M059J (cell line): ENCODE results near the gene CDH13. TPM values are rescaled to one million over a fixed set of nuclear protein-coding genes. Genes with fewer than 3 reads are reported as not detected.
A peak's percentile ranks its signal among the peaks of the same experiment; 100 is the strongest.

Source experiments
- DNase-seq: peaks from one replicate; pipeline ENCODE4 v3.0.0-alpha.2; 2012; ENCODE audit warnings: low read depth
- total RNA-seq: library from RNA; depleted of rRNA; stranded (reverse); fragments of >200 nt; shearing (Covaris generic); gene quantifications from 2 replicates; pipeline ENCODE4 v1.2.3, GENCODE V29; 2014

The CDH13 gene
- total RNA-seq, 1 experiment from 2014 or later = 61.5 TPM

DNA sequence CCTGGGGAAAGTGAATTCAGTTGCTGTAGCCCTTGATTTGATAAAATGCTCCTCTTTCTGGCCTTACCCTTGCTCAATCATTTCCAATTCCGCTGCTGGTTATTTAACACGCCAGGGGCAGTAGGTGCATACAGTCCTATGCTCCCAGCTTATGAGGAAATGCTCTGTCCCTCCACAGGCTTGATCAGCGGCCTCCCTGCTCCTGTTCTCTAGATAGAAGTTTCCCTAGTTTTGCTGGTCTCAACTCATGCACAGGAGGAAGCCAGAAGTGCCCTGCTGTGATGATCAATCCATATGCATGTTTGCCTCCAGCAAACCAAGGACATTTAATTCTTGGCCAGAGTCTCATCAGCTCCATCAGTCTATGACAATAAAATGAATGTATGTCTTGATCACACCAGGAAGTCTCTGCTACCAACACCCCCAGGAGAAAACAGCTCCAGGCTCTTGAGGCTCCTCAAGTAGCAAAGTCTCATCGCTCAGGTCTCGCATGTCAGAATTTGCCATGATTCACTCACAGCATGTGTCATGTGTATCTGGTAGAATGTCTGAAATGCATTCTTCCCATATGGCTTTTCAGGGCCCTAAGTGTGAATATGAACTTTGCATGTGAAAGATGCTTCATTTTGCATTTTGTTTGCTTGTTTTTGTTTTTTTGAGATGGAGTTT, 208.9 kb downstream of the CDH13 start:
- peak; percentile 18 for DNase-seq

DNA sequence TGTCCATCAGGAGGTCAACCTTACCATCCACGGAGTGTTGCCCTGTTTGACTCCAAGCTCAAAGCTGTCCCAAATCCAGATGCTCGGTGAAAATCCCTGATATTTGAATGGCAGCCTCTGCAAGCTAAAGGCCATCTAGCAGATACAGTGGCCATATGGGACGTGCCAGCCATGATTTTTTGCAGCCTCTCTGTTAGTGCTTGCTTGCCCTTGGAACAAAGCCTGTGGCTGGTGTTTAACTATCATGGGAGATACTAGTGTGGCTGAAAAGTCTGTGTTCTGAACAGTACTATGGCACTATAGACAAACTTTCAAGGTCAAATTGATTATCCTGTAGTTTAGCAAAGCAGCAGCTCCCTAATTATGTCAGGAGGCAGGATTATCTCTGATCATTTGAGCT, 214.3 kb downstream of the CDH13 start:
- DNase-seq = no peak

DNA sequence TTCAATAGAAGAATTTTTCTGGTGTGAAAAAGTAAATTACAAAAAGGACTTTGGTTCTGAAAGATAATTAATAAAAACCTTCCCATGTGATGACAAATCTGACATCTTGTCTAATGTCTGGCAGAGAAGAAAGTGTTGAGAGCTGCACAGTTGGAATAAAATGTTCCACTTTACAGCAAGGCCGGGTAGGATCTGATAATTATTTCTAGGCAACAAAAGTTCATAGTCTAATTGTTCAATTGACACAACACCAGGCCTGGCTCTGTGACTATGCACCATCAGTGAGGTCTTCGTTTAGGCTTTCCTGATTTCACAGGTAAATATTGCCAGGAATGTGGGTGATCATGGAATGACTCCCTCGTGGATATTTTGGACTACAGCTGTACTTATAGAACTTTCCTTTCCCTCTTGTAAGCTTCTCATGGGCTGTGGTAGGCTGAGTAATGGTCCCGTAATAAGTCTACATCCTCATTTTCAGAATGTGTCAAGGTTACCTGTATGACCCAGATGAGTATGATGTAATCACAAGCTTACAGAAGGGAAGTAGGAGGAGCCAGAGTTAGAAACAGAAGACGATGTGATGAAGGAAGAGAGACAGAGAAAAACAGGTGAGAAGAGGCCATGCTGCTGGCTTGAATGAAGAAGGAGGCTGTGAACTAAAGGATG, 217.0 kb downstream of the CDH13 start:
- no peak for DNase-seq

DNA sequence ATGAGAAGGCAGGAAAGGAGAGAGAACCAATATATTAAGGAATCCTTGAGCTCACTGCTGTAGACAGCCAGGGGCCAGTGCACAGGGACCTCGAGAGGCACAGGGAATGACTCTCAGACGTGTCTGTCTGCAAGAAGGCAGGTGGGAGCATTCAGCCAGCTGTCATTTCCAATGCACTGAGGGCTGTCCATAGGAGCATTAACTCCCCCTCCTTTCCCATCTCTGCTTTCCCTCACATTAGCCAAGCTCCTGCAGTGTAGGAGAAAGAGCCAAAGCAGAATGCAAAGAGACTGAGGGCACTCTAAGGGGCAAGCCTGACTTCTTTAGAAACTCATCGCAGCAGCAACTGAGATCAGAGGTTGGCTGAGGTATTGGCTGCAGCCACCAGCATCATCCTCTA, 218.3 kb downstream of the CDH13 start:
- DNase-seq = no peak

GRCh38 chr16:82846806-82847205, 220.0 kb downstream of the CDH13 start:
- DNase-seq = no peak

DNA sequence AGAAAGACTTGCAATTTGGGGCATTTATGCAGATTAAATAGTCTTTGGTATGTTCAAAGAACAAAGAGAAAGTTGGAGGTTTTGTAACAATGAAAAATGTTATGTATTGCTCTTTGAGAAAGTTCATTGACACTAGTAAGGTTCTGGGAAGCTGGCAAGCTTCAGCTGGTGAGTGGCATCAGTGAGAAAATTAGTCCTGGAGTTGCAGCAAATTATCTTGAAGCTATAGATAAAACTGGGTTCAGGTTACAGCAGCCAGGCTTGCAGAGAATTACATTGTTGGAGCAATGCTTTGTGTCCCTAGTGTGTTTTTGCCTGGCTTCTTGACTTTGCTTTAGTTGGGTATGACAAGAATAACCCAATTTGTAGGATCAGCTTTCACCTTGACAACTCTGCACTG, 221.2 kb downstream of the CDH13 start:
- DNase-seq = no peak

DNA sequence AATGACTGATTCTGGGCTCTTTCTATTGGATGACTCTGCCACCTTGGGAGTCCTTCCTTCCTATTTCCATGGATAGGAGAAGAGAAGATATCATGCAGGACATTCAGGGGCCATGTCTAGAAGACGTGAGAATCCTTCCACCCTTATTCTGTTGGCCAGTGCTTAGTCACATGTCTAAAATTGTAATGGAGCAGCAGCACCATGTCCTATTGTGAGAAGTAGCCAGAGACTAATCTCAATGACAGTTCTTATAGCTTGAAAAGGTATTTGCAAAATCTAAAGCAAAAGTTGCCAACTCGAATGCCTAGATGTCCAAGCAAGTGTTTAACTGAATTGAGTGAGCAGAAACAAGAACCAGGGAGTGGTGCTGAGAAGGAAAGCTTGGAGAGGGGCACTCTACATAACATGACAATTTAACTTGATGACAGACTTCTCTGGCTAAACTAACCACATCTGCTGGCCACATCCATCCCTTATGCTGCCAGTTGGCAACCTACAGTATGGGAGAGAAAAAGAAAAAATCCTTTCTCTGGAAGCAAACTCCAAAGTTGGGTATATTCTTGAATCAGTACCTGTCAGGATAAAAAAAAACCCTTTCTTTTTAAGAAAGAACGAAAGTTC, 225.7 kb downstream of the CDH13 start:
- no peak for DNase-seq

- DNase-seq = peak; percentile 52
Observed at GRCh38 chr16:82855471-82855870, 228.7 kb downstream of the CDH13 start.

DNA sequence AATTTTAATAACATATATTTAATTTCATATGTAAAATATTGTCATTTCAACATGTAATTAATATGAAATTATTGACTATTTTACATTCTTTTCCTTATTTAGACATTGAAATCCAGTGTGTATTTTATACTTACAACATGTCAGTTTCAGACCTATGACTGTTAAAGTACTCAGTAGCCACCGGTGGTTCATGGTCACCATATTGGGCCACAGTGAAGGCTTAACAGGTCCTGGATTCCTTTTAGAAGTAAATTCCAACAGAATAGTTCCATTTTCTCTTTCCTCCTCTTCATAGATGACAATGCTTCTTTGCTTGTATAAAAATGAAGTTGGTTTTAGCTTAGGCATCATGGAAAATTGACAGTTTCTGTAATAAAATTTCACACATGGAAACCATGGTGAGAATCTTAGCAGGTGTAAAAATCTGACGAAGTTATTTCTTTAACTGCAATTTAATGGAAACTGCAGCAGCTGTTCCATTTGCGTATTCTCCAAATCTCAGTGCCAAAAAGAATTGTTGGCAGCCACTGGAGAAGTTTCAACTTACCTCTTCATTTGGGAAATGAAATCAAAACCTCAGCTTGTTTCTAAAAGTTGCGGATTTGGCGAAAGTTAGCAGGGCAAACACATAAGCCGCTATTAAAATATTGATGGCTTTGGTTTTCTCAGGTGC, 231.1 kb downstream of the CDH13 start:
- DNase-seq = no peak

- no peak for DNase-seq
Observed at GRCh38 chr16:82859662-82860061, 232.9 kb downstream of the CDH13 start.

GRCh38 chr16:82860071-82860470, 233.3 kb downstream of the CDH13 start:
- no peak for DNase-seq

GRCh38 chr16:82862057-82862456, 235.3 kb downstream of the CDH13 start:
- no peak for DNase-seq

- DNase-seq = no peak
Observed at GRCh38 chr16:82864332-82865040, 237.7 kb downstream of the CDH13 start.

GRCh38 chr16:82865412-82865811, 238.6 kb downstream of the CDH13 start:
- no peak for DNase-seq

DNA sequence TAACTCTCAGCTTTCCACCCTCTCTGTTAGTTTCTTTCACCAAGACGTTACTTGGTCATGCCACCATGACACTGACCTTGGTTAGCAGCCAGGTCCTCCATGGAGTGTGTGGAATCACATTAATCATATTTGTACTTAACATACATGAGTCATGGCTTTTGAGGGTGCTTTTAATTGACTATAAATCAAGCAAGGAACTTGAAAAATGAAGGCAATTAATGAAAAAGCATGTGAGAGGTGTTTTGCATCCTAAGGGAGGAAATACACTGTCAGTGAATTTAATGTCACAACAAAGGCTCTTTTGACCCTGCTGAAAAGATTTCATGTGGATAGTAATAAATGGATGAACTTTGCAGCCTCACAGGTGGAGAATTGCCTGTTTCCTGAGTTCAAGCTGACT, 240.7 kb downstream of the CDH13 start:
- DNase-seq = peak; percentile 67

- no peak for DNase-seq
Observed at GRCh38 chr16:82874271-82874670, 247.5 kb downstream of the CDH13 start.

DNA sequence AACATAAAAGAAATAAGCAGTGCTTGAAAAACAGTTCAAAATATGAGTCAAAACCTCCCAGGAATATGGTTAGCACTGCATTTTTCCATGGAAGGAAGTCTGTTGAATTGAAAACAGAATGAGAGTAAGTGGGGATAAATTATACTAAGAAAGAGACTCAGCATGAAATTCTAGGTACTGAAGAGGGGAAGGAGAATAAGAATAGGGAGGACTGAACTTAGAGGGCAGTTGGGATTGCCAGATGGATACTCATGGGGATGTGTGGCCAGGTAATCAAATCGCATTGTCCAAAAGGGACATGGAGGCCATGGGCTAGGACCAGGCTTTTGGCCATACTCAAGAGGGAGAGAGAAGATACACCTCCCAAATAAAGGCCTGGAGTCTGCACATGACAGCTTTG, 247.9 kb downstream of the CDH13 start:
- DNase-seq = no peak

GRCh38 chr16:82876951-82877350, 250.2 kb downstream of the CDH13 start:
- DNase-seq = peak; percentile 41

- no peak for DNase-seq
Observed at GRCh38 chr16:82878466-82878865, 251.7 kb downstream of the CDH13 start.

GRCh38 chr16:82880346-82880745, 253.6 kb downstream of the CDH13 start:
- DNase-seq = no peak

- DNase-seq = peak; percentile 58
Observed at GRCh38 chr16:82881516-82881915, 254.7 kb downstream of the CDH13 start.

- no peak for DNase-seq
Observed at GRCh38 chr16:82882226-82882625, 255.5 kb downstream of the CDH13 start.
